Left renal pelvis (tissue), 4 donors: ENCODE measurements around the gene COA8. TPM values are rescaled to one million over a fixed set of nuclear protein-coding genes. Genes with fewer than 3 reads are reported as not detected.

Experiments used
- polyA plus RNA-seq, 4 donors: library from polyadenylated mRNA; unstranded; fragments of 120-200 nt; gene quantifications; one replicate each; pipeline ENCODE4 v1.2.1, GENCODE V29; 2013; ENCODE audit not compliant: insufficient read length in 4 of 4

The COA8 gene
- polyA plus RNA-seq, 4 donors = 26.7 to 46.0 (median 42.1) TPM

Other genes with a start within 250 kb of the COA8 start
- 100 to 1,000 TPM in 3 of 4 donors, 10 to 100 TPM in 1; 99.2 to 257 (median 246) TPM for gene EIF5, start 228.7 kb upstream of the COA8 start, polyA plus RNA-seq
- 100 to 1,000 TPM in 1 of 4 donors, 10 to 100 TPM in 3; 79.3 to 106 (median 94.3) TPM for gene MARK3, start 177.5 kb upstream of the COA8 start, polyA plus RNA-seq
- gene CKB, start 40.1 kb upstream of the COA8 start, polyA plus RNA-seq = 100 to 1,000 TPM in 3 of 4 donors, 10 to 100 TPM in 1; 65.6 to 159 (median 121) TPM
- 1 to 10 TPM; 5.6 to 9.0 (median 6.2) TPM for gene TRMT61A, start 33.8 kb upstream of the COA8 start, polyA plus RNA-seq
- gene BAG5, start 303 bp upstream of the COA8 start, polyA plus RNA-seq = 10 to 100 TPM; 22.7 to 34.6 (median 31.5) TPM
- 100 to 1,000 TPM in 3 of 4 donors, 10 to 100 TPM in 1; 74.6 to 154 (median 106) TPM for gene KLC1, start 66.3 kb downstream of the COA8 start, polyA plus RNA-seq
- gene XRCC3, start 152.5 kb downstream of the COA8 start, polyA plus RNA-seq = 10 to 100 TPM; 11.5 to 23.9 (median 12.6) TPM
- 10 to 100 TPM; 50.6 to 60.4 (median 55.2) TPM for gene ZFYVE21, start 152.8 kb downstream of the COA8 start, polyA plus RNA-seq